B cell (primary cell): Measurements from ENCODE around the gene MATN1. TPM values are rescaled to one million over a fixed set of nuclear protein-coding genes. Genes with fewer than 3 reads are reported as not detected.
A peak's percentile ranks its signal among the peaks of the same experiment; 100 is the strongest.

Experiments used
- ATAC-seq: fragments of 200-7000 bp; cut with Tn5 transposase; one replicate; pipeline ENCODE4 v1.10.0; 2021; ENCODE audit warnings: low read depth, mild to moderate bottlenecking, moderate number of reproducible peaks, moderate library complexity
- CTCF ChIA-PET: fragments of 350-600 bp; sonication (Branson Sonifier 250); formaldehyde crosslinking; loops from one replicate; lab custom pipeline; 2021; ENCODE audit warnings: antibody characterized with exemption, inconsistent platforms; lab: Charles Lee
- POLR2A ChIA-PET: fragments of 350-600 bp; sonication (Branson Sonifier 250); formaldehyde crosslinking; loops from one replicate; lab custom pipeline; 2021; ENCODE audit warnings: antibody characterized with exemption; lab: Charles Lee
- DNase-seq: peaks from one replicate; pipeline ENCODE4 v3.0.0; 2013
- H2AFZ ChIP-seq: 2 replicates; pipeline ENCODE4 v1.6.1; 2012; ENCODE audit warnings: mild to moderate bottlenecking, low read depth, low read length; ENCODE audit not compliant: insufficient read depth, poor library complexity, severe bottlenecking
- H3K27ac ChIP-seq, 2 donors: 1 replicate in 1 of 2; 2 replicates in 1 of 2; pipeline ENCODE4 v1.5.1; 2012 to 2013; ENCODE audit warnings: low read length in 2 of 2, mild to moderate bottlenecking in 2 of 2, moderate library complexity in 1 of 2
- H3K27me3 ChIP-seq, 4 experiments: fragments of 200-600 bp in 1 of 4; sonication (generic) in 1 of 4; replicated peaks in 1 of 4; 1 replicate in 2 of 4; 2 replicates in 2 of 4; pipeline versions ENCODE4 v1.6.1 to v1.7.0; 2013 to 2016; ENCODE audit warnings: low read length in 3 of 4, mild to moderate bottlenecking in 2 of 4, mixed read lengths in 1 of 4, moderate library complexity in 1 of 4; ENCODE audit not compliant: insufficient read depth in 4 of 4, control insufficient read depth in 3 of 4; ENCODE audit errors: control extremely low read depth in 1 of 4
- H3K36me3 ChIP-seq, 2 experiments: replicated peaks in 1 of 2; 1 replicate in 1 of 2; 2 replicates in 1 of 2; pipeline versions ENCODE4 v1.6.1 to v1.7.1; 2013; ENCODE audit warnings: low read length in 1 of 2; ENCODE audit not compliant: insufficient read depth in 2 of 2, control insufficient read depth in 1 of 2; ENCODE audit errors: control extremely low read depth in 1 of 2, extremely low read depth in 1 of 2
- H3K4me1 ChIP-seq, 2 donors: fragments of 200-600 bp in 1 of 2; sonication (generic) in 1 of 2; 1 replicate in 1 of 2; 2 replicates in 1 of 2; pipeline versions ENCODE4 v1.5.1 to v1.6.1; 2013 to 2017; ENCODE audit warnings: low read length in 2 of 2; ENCODE audit not compliant: control insufficient read depth in 2 of 2, insufficient read depth in 2 of 2
- H3K4me2 ChIP-seq: replicated peaks from 2 replicates; pipeline ENCODE3; 2012; ENCODE audit warnings: mild to moderate bottlenecking, low read depth, low read length; ENCODE audit not compliant: poor library complexity, severe bottlenecking
- H3K4me3 ChIP-seq, 5 experiments: fragments of 200-600 bp in 1 of 5; sonication (generic) in 1 of 5; 1 replicate in 3 of 5; 2 replicates in 2 of 5; pipeline versions ENCODE4 v1.5.1 to v1.7.0; 2011 to 2016; ENCODE audit warnings: low read length in 4 of 5, mild to moderate bottlenecking in 4 of 5, low read depth in 2 of 5, control low read depth in 1 of 5, moderate library complexity in 1 of 5; ENCODE audit not compliant: insufficient read depth in 1 of 5; ENCODE audit errors: control extremely low read depth in 1 of 5, extremely low read depth in 1 of 5
- H3K79me2 ChIP-seq: fragments of 200-600 bp; sonication (generic); one replicate; pipeline ENCODE4 v1.6.0; 2016; ENCODE audit warnings: low read length; ENCODE audit not compliant: control insufficient read depth, insufficient read depth
- H3K9ac ChIP-seq: fragments of 200-600 bp; sonication (generic); 2 replicates; pipeline ENCODE4 v1.6.1; 2017; ENCODE audit warnings: mild to moderate bottlenecking, low read length, moderate library complexity
- H3K9me3 ChIP-seq, 3 donors: one replicate each; pipeline versions ENCODE4 v1.6.1 to v1.7.1; 2013; ENCODE audit warnings: low read length in 2 of 3; ENCODE audit not compliant: control insufficient read depth in 2 of 3, insufficient read depth in 1 of 3; ENCODE audit errors: control extremely low read depth in 1 of 3
- H4K20me1 ChIP-seq: 2 replicates; pipeline ENCODE4 v1.6.0; 2012; ENCODE audit warnings: mild to moderate bottlenecking, low read length; ENCODE audit not compliant: insufficient read depth, control insufficient read depth, poor library complexity, severe bottlenecking
- H3K27ac Mint-ChIP-seq: one replicate; pipeline ENCODE4 v1.8.0; 2021; ENCODE audit warnings: mixed read lengths
- H3K27me3 Mint-ChIP-seq: one replicate; pipeline ENCODE4 v1.8.0; 2021; ENCODE audit warnings: mixed read lengths
- H3K4me1 Mint-ChIP-seq: one replicate; pipeline ENCODE4 v1.8.0; 2021; ENCODE audit warnings: mixed read lengths
- H3K4me3 Mint-ChIP-seq: one replicate; pipeline ENCODE4 v1.8.0; 2021; ENCODE audit warnings: mixed read lengths
- H3K9me3 Mint-ChIP-seq: one replicate; pipeline ENCODE4 v1.8.0; 2022; ENCODE audit warnings: mixed read lengths; ENCODE audit not compliant: insufficient read depth
- EZH2 ChIP-seq: IDR thresholded peaks from 2 replicates; pipeline ENCODE4 v1.6.1; 2012; ENCODE audit warnings: borderline replicate concordance, low read depth, mild to moderate bottlenecking, moderate library complexity, low read length; ENCODE audit not compliant: insufficient read depth, poor library complexity, severe bottlenecking
- WGBS: methylation state at CpG from one replicate; pipeline ENCODE4 v1.1.5; 2013; ENCODE audit warnings: missing lambda C conversion rate; ENCODE audit not compliant: insufficient coverage; 5-methylcytosine and 5-hydroxymethylcytosine counted together
- intact Hi-C: fragments of 100-400 bp; cut with micrococcal nuclease; formaldehyde crosslinking; loops from one replicate; pipeline ENCODE4 v1.10.0; 2022
- polyA plus RNA-seq: library from polyadenylated mRNA; depleted of rRNA; stranded (reverse); fragments of >200 nt; gene quantifications from 2 replicates; pipeline ENCODE4 v1.2.3, GENCODE V29; 2012
- total RNA-seq, 2 donors: library from RNA; stranded (reverse); fragments of 120-200 nt in 1 of 2; gene quantifications; 1 replicate in 1 of 2; 2 replicates in 1 of 2; pipeline versions ENCODE4 v1.2.3 to v1.2.4, GENCODE V29; 2013 to 2022
- TF ChIP-seq, protein P1 (sequence below): fragments of 200-600 bp; IDR thresholded peaks from one replicate; pipeline ENCODE4 v1.8.0; 2022; ENCODE audit warnings: antibody characterized with exemption, mild to moderate bottlenecking

MATN1 gene
- total and polyA plus RNA-seq, 2 donors (not counting 1 experiment from before 2014, with no cell fraction given) = 2.5 to 3.2 TPM

DNA sequence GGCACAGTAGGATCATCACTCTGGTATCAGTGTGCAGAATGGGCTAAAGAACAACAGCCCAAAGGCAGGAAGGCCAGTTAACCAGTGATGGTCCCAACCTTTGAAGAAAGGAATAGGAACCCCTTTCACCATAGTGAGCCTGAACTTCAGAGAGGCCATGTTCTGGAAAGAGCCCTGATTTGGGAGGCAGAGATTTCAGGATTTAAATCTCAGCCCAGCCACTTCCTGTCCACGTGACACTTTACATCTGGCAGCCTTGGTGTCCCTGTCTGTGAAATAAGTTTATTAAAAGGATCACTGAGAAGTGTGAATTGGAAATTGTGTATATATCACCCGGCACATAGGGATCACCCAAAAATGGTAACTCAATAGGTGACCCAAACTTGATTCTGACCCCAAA lies 13.0 kb downstream of the MATN1 start:
- Mint-ChIP-seq H3K27me3 (peaks cover 27% of the 10 kb centered on the region), H3K27ac (no peak overlapping the region), H3K9me3 (peaks cover under 1% of the 10 kb centered on the region), H3K4me1 (peaks cover 4% of the 10 kb centered on the region), H3K4me3 (no peak overlapping the region)
- Histone ChIP-seq H3K4me1 (peaks cover 0 to 6% of the 10 kb centered on the region in 2 donors), H3K4me3 (no peak overlapping the region), H3K36me3 (no peaks in the 10 kb centered on the region), H3K27me3 (peaks cover 0 to 23% (median 3%) of the 10 kb centered on the region in 4 experiments), H4K20me1 (no peaks in the 10 kb centered on the region), H3K27ac (no peak overlapping the region), H3K9ac (no peak overlapping the region), H3K4me2 (no peak overlapping the region), H2AFZ (no peak overlapping the region), H3K79me2 (no peaks in the 10 kb centered on the region), H3K9me3 (peaks cover 0 to 7% (median 3%) of the 10 kb centered on the region in 3 donors)
- POLR2A ChIA-PET = no interaction called here
- DNase-seq (no peak), ATAC-seq (no peak)
- TF ChIP-seq EZH2 = no peak
- TF ChIP-seq, protein P1, sequence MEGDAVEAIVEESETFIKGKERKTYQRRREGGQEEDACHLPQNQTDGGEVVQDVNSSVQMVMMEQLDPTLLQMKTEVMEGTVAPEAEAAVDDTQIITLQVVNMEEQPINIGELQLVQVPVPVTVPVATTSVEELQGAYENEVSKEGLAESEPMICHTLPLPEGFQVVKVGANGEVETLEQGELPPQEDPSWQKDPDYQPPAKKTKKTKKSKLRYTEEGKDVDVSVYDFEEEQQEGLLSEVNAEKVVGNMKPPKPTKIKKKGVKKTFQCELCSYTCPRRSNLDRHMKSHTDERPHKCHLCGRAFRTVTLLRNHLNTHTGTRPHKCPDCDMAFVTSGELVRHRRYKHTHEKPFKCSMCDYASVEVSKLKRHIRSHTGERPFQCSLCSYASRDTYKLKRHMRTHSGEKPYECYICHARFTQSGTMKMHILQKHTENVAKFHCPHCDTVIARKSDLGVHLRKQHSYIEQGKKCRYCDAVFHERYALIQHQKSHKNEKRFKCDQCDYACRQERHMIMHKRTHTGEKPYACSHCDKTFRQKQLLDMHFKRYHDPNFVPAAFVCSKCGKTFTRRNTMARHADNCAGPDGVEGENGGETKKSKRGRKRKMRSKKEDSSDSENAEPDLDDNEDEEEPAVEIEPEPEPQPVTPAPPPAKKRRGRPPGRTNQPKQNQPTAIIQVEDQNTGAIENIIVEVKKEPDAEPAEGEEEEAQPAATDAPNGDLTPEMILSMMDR = no peak
- 100% methylated on average over 1 of the region's 2 CpGs for WGBS
- CTCF ChIA-PET = no interaction called here
- intact Hi-C loops = loop anchor here (10.0 kb wide), 1 partner anchor 934 kb away; the partner anchor contains the start of gene PEF1

DNA sequence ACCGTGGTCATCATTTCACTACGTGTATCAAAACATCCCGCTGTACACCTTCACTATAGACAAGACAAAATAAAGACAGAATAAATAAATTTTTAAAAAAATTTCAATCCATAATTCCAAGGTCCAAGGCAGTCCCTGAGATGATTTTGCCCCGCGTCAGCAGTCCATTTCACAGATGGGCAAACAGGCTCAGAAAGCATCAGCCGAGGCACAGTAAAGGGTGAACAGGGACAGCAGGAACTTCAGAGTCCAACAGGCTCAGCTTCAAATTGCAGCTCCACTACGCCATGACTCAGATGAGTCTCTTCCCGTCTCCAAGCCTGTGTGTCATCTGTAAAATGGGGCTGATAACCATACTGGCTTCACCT lies 15.0 kb downstream of the MATN1 start:
- H3K4me1 Mint-ChIP-seq = peaks cover 4% of the 10 kb centered on the region
- Histone ChIP-seq H3K27me3 (peaks cover 0 to 23% (median 3%) of the 10 kb centered on the region in 4 experiments), H4K20me1 (no peaks in the 10 kb centered on the region), H3K79me2 (no peaks in the 10 kb centered on the region), H3K4me2 (no peak overlapping the region), H3K4me1 (peaks cover 0 to 6% of the 10 kb centered on the region in 2 donors), H3K4me3 (no peak overlapping the region), H3K27ac (no peak overlapping the region), H2AFZ (no peak overlapping the region), H3K9me3 (no peaks in the 10 kb centered on the region), H3K36me3 (no peaks in the 10 kb centered on the region), H3K9ac (no peak overlapping the region)
- ATAC-seq (no peak), DNase-seq (peak; percentile 16)
- 55% methylated on average over 8 of the region's 8 CpGs for WGBS
- TF ChIP-seq, protein P1 = peak; percentile 30
- no peak for TF ChIP-seq EZH2
- H3K27me3 Mint-ChIP-seq = peaks cover 27% of the 10 kb centered on the region
- no peak overlapping the region for H3K27ac Mint-ChIP-seq
- H3K4me3 Mint-ChIP-seq = no peak overlapping the region
- intact Hi-C loops = loop anchor here (1.0 kb wide), 1 partner anchor 1472 kb away; the partner anchor contains the start of gene PTPRU
- POLR2A ChIA-PET = interaction anchor here (0.7 kb wide), 1 partner anchor 220 kb away, joined by 3 read pairs; no protein-coding TSS in a partner anchor
- no peaks in the 10 kb centered on the region for H3K9me3 Mint-ChIP-seq
- CTCF ChIA-PET = interaction anchor here (0.7 to 1.9 kb wide), 6 partner anchors 8 to 1831 kb away, joined by 3 to 5 read pairs (median 4); no protein-coding TSS in a partner anchor
